Uterus (tissue), 4 donors: ENCODE data around the gene FHIT. TPM values are rescaled to one million over a fixed set of nuclear protein-coding genes. Genes with fewer than 3 reads are reported as not detected.

ENCODE experiments used
- DNase-seq, 2 donors: peaks; one replicate each; pipeline ENCODE4 v3.0.0-alpha.2; 2019 to 2020
- H3K27ac ChIP-seq, 2 donors: fragments of 200-600 bp; sonication (generic); 1 replicate in 1 of 2; 2 replicates in 1 of 2; pipeline ENCODE4 v1.5.1; 2016 to 2018
- H3K27me3 ChIP-seq, 2 donors: fragments of 200-600 bp; sonication (generic); one replicate each; pipeline ENCODE4 v1.5.1; 2018 to 2019; ENCODE audit warnings: control low read depth in 1 of 2
- H3K36me3 ChIP-seq, 2 donors: fragments of 200-600 bp; sonication (generic); one replicate each; pipeline ENCODE4 v1.5.1; 2019; ENCODE audit warnings: control low read depth in 1 of 2
- H3K4me1 ChIP-seq, 2 donors: fragments of 200-600 bp; sonication (generic); one replicate each; pipeline ENCODE4 v1.5.1; 2018 to 2019; ENCODE audit warnings: control low read depth in 1 of 2
- H3K4me3 ChIP-seq, 2 donors: fragments of 200-600 bp; sonication (generic); 1 replicate in 1 of 2; 2 replicates in 1 of 2; pipeline ENCODE4 v1.5.1; 2018 to 2019; ENCODE audit warnings: mild to moderate bottlenecking in 1 of 2
- H3K9me3 ChIP-seq, 2 donors: fragments of 200-600 bp; sonication (generic); one replicate each; pipeline ENCODE4 v1.5.1; 2019; ENCODE audit warnings: control low read depth in 1 of 2
- POLR2A ChIP-seq, 2 donors: fragments of 450-650 bp; IDR thresholded peaks; one replicate each; pipeline ENCODE4 v1.6.1; 2016; ENCODE audit warnings: antibody characterized with exemption in 2 of 2, mild to moderate bottlenecking in 1 of 2, moderate library complexity in 1 of 2
- intact Hi-C: fragments of 100-400 bp; cut with DNase I; formaldehyde crosslinking; loops from one replicate; pipeline ENCODE4 v1.15.1; 2023; ENCODE audit warnings: low total_unique reads
- total RNA-seq, 4 donors: library from RNA; depleted of rRNA in 3 of 4; stranded (reverse); fragments of >200 nt in 3 of 4; gene quantifications; one replicate each; pipeline versions ENCODE4 v1.1.0 to v1.2.4, GENCODE V29; 2014 to 2023
- TF ChIP-seq, protein P1 (sequence below), 4 experiments: fragments of 200-600 bp in 2 of 4; fragments of 450-650 bp in 2 of 4; sonication (generic) in 2 of 4; IDR thresholded peaks; one replicate each; pipeline ENCODE4 v1.5.1; 2016 to 2019; ENCODE audit warnings: antibody characterized with exemption in 4 of 4, mild to moderate bottlenecking in 2 of 4, moderate library complexity in 1 of 4
- donor health status: DM: yes; HTN: yes; CAD: no.

Gene FHIT
- total RNA-seq, 4 donors from 2014 or later, result 1.3 to 15.2 (median 7.3) TPM

GRCh38 chr3:61236556-61236955 lies 14.7 kb downstream of the FHIT start:
- no peak for DNase-seq
- intact Hi-C loops, result no loop called here
- Histone ChIP-seq H3K4me1 (no peaks in the 10 kb centered on the region), H3K4me3 (no peak overlapping the region), H3K9me3 (no peaks in the 10 kb centered on the region), H3K27ac (no peak overlapping the region), H3K36me3 (no peaks in the 10 kb centered on the region), H3K27me3 (no peaks in the 10 kb centered on the region)
- no peak for TF ChIP-seq POLR2A (IDR thresholded peaks at IDR 0.05)
- TF ChIP-seq, protein P1, sequence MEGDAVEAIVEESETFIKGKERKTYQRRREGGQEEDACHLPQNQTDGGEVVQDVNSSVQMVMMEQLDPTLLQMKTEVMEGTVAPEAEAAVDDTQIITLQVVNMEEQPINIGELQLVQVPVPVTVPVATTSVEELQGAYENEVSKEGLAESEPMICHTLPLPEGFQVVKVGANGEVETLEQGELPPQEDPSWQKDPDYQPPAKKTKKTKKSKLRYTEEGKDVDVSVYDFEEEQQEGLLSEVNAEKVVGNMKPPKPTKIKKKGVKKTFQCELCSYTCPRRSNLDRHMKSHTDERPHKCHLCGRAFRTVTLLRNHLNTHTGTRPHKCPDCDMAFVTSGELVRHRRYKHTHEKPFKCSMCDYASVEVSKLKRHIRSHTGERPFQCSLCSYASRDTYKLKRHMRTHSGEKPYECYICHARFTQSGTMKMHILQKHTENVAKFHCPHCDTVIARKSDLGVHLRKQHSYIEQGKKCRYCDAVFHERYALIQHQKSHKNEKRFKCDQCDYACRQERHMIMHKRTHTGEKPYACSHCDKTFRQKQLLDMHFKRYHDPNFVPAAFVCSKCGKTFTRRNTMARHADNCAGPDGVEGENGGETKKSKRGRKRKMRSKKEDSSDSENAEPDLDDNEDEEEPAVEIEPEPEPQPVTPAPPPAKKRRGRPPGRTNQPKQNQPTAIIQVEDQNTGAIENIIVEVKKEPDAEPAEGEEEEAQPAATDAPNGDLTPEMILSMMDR (IDR thresholded peaks at IDR 0.05), result no peak

DNA sequence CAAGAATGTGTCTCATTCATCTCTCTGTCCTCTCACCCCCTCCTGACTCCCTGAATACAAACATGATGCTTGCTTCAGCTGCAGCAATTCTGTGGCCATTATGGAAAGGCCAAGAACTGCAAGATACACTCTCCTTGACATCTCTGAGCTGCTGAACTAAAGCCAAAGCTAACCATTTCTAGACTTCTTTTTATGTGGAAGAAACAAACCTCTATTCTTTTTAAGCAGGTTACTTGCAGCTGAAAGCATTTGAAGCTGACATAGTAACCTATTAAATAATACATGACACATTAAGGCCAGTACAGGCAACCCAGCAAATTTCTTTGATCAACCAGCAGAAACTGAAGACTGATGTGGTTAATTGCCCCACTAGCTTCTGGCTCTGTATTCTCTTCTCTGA lies 17.5 kb downstream of the FHIT start:
- H3K4me1 ChIP-seq, result no peaks in the 10 kb centered on the region
- no peak overlapping the region for H3K4me3 ChIP-seq
- no peak for DNase-seq
- intact Hi-C loops, result no loop called here
- no peaks in the 10 kb centered on the region for H3K27me3 ChIP-seq
- no peaks in the 10 kb centered on the region for H3K36me3 ChIP-seq
- H3K9me3 ChIP-seq, result no peaks in the 10 kb centered on the region
- no peak overlapping the region for H3K27ac ChIP-seq
- TF ChIP-seq POLR2A (IDR thresholded peaks at IDR 0.05), result no peak
- TF ChIP-seq, protein P1 (IDR thresholded peaks at IDR 0.05), result no peak

DNA sequence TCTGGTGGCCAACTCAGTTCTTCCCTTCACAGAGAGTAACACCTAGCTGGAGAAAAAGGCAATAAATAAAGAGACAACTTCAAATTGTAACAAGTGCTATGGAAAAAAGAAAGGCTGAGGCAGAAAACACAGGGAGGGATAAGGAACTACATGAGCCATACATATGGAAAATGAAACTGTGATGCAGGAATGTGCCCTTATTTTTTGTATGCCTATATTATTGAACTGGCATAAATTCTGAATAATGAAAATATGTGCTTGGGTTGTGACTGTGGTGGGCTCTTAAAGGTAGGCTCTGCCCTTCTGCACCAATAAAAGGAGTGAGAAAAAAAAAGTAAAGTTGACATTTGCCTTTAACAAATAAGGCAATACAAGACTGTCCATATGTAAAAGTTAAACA lies 19.6 kb downstream of the FHIT start:
- no peaks in the 10 kb centered on the region for H3K4me1 ChIP-seq
- no peak overlapping the region for H3K27ac ChIP-seq
- no peaks in the 10 kb centered on the region for H3K27me3 ChIP-seq
- H3K36me3 ChIP-seq, result no peaks in the 10 kb centered on the region
- intact Hi-C loops, result no loop called here
- no peak for TF ChIP-seq POLR2A (IDR thresholded peaks at IDR 0.05)
- TF ChIP-seq, protein P1 (IDR thresholded peaks at IDR 0.05), result no peak
- H3K4me3 ChIP-seq, result no peak overlapping the region
- DNase-seq, result no peak
- H3K9me3 ChIP-seq, result no peaks in the 10 kb centered on the region

DNA sequence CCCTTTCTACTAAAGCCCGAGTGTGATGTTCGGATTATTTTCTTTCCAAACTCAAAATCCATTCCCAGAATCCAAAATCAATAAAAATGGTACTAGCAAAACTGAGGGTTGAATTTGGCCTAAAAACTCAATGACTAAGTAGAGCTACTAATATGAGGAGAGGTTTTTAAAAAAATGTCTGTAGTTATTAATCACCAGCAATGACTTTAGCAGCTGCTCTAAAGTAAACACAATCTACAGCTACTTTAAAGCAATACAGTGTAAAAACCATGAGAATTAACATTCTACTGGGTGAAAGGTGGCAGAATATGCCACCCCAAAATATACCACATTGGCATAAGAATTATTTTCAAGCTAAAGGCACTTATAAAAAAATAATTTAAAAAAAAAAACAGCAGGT lies 23.5 kb downstream of the FHIT start:
- intact Hi-C loops, result no loop called here
- Histone ChIP-seq H3K4me3 (no peak overlapping the region), H3K9me3 (no peaks in the 10 kb centered on the region), H3K27me3 (no peaks in the 10 kb centered on the region), H3K36me3 (no peaks in the 10 kb centered on the region), H3K27ac (no peak overlapping the region), H3K4me1 (no peaks in the 10 kb centered on the region)
- TF ChIP-seq, protein P1 (IDR thresholded peaks at IDR 0.05), result no peak
- no peak for TF ChIP-seq POLR2A (IDR thresholded peaks at IDR 0.05)
- no peak for DNase-seq

DNA sequence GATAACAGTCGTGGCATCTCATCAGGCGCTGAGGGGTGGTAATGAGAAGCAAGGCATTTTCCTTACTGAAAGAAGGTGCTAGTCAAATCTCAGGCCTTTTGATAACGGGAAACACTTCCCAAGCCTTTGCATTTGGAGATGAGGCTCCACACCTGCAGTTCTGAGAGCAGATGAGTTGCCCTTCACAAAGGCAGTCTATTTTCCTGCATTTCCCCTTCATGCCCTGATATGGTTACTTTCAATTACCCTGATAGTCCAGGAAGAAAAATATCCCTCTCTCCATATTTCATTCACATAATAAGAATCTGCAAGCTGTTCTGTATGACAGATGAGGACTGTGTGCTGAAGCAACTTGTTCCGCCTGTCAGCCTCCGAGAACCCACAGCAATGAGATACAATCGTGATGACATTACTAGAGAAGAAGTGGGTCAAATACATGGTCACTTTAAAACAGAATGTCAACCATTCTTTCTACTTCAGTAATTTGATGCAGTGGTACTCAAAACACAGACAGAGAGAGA lies 25.0 kb downstream of the FHIT start:
- Histone ChIP-seq H3K9me3 (no peaks in the 10 kb centered on the region), H3K4me1 (no peaks in the 10 kb centered on the region), H3K27me3 (no peaks in the 10 kb centered on the region), H3K27ac (no peak overlapping the region), H3K4me3 (no peak overlapping the region), H3K36me3 (no peaks in the 10 kb centered on the region)
- no peak for DNase-seq
- intact Hi-C loops, result no loop called here
- TF ChIP-seq, protein P1 (IDR thresholded peaks at IDR 0.05), result no peak
- TF ChIP-seq POLR2A (IDR thresholded peaks at IDR 0.05), result no peak
